ENCODE data around the gene UAP1L1.

The UAP1L1 gene

GRCh38 chr9:137088121-137088520 is 10.8 kb downstream of the UAP1L1 start:
- TF ChIP-seq CTCF (conservative IDR thresholded peaks at IDR 0.05; ENCODE audit: low read depth, low read length): no peak
- Histone ChIP-seq H4K20me1 (ENCODE audit: insufficient read depth) (no peaks in the 10 kb centered on the region), H3K9ac (no peak overlapping the region), H3K4me3 (IDR thresholded peaks at IDR 0.05; ENCODE audit: insufficient read depth, low read depth, low read length) (no peak overlapping the region), H3K27me3 (ENCODE audit: insufficient read depth, low read depth) (no peaks in the 10 kb centered on the region), H3K36me3 (ENCODE audit: insufficient read depth) (no peaks in the 10 kb centered on the region), H3K79me2 (ENCODE audit: insufficient read depth, low read depth) (no peaks in the 10 kb centered on the region), H3K4me1 (ENCODE audit: low read depth, poor library complexity, severe bottlenecking) (peaks cover 17% of the 10 kb centered on the region), H2AFZ (ENCODE audit: low read depth) (no peak overlapping the region), H3K27ac (no peak overlapping the region), H3K4me2 (peak overlapping the region; percentile 97; the same call in 1 of the 2 replicates)

DNA sequence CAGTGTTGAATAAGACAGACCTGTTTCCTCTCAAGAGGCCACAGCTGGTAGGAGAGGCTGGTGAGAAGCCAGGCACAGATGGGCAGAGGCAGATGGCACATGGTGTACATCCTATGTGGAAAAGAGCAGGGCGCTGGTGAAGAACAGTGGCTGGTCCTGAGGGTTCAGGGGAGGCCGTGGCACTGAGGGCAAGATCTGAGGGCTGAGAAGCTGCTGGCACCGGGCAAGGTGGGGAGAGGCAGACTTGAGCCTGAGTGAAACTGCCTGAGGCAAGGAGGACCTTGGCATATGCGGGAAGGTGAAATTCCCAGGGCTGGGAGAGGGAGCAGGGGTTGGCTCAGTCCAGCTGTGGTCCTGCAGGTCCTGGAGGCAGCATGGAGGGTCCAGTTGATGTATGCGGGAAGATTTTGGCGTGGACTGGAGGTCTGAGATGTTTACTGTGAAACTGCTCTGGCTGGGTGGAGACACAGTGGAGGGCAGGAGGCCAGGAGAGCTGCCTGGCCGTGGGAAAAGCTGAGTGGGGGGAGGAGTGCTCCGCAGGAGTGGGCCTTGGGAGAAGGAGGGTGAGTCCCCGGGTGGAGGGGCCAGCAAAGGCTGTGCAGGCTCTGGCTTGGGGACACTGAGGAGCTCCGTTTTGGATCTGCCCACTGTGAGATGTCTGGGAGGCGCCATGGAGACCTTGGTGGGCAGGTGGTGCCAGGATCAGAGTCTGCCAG is 12.1 kb downstream of the UAP1L1 start:
- Histone ChIP-seq H3K9ac (no peak overlapping the region), H2AFZ (ENCODE audit: low read depth) (no peak overlapping the region)

GRCh38 chr9:137095664-137096517 is 18.6 kb downstream of the UAP1L1 start:
- Histone ChIP-seq H3K4me2 (peak overlapping the region; percentile 71), H3K4me3 (IDR thresholded peaks at IDR 0.05; ENCODE audit: insufficient read depth, low read depth, low read length) (no peak overlapping the region), H3K36me3 (ENCODE audit: insufficient read depth) (no peaks in the 10 kb centered on the region), H3K4me1 (ENCODE audit: low read depth, poor library complexity, severe bottlenecking) (peaks cover 15% of the 10 kb centered on the region), H3K79me2 (ENCODE audit: insufficient read depth, low read depth) (no peaks in the 10 kb centered on the region), H3K27me3 (ENCODE audit: insufficient read depth, low read depth) (no peaks in the 10 kb centered on the region), H3K27ac (peak overlapping the region; percentile 55; the same call in 1 of the 2 replicates), H4K20me1 (ENCODE audit: insufficient read depth) (no peaks in the 10 kb centered on the region), H2AFZ (ENCODE audit: low read depth) (peak overlapping the region; percentile 59), H3K9ac (peak overlapping the region; percentile 41; the same call in 1 of the 2 replicates)
- 0 out of 2 replicates have a peak, but pooled peaks have one; percentile 39 for TF ChIP-seq CTCF (conservative IDR thresholded peaks at IDR 0.05; ENCODE audit: low read depth, low read length)

More for the DNA sequence above, 12.1 kb downstream of the UAP1L1 start:
- no peaks in the 10 kb centered on the region for H3K27me3 ChIP-seq (ENCODE audit: insufficient read depth, low read depth)
- H3K4me1 ChIP-seq (ENCODE audit: low read depth, poor library complexity, severe bottlenecking): peaks cover 17% of the 10 kb centered on the region
- no peaks in the 10 kb centered on the region for H3K79me2 ChIP-seq (ENCODE audit: insufficient read depth, low read depth)
- H3K27ac ChIP-seq: no peak overlapping the region
- no peaks in the 10 kb centered on the region for H4K20me1 ChIP-seq (ENCODE audit: insufficient read depth)
- H3K4me2 ChIP-seq: no peak overlapping the region
- H3K36me3 ChIP-seq (ENCODE audit: insufficient read depth): no peaks in the 10 kb centered on the region
- no peak overlapping the region for H3K4me3 ChIP-seq (IDR thresholded peaks at IDR 0.05; ENCODE audit: insufficient read depth, low read depth, low read length)
- TF ChIP-seq CTCF (conservative IDR thresholded peaks at IDR 0.05; ENCODE audit: low read depth, low read length): no peak

- H3K9ac ChIP-seq: no peak overlapping the region
- H3K4me2 ChIP-seq: no peak overlapping the region
- H3K36me3 ChIP-seq (ENCODE audit: insufficient read depth): no peaks in the 10 kb centered on the region
Observed at GRCh38 chr9:137096785-137097546, 19.6 kb downstream of the UAP1L1 start.

More at GRCh38 chr9:137096785-137097546, 19.6 kb downstream of the UAP1L1 start:
- Histone ChIP-seq H3K4me3 (IDR thresholded peaks at IDR 0.05; ENCODE audit: insufficient read depth, low read depth, low read length) (no peak overlapping the region), H3K27me3 (ENCODE audit: insufficient read depth, low read depth) (no peaks in the 10 kb centered on the region), H2AFZ (ENCODE audit: low read depth) (no peak overlapping the region), H4K20me1 (ENCODE audit: insufficient read depth) (no peaks in the 10 kb centered on the region), H3K27ac (no peak overlapping the region), H3K4me1 (ENCODE audit: low read depth, poor library complexity, severe bottlenecking) (peaks cover 15% of the 10 kb centered on the region), H3K79me2 (ENCODE audit: insufficient read depth, low read depth) (no peaks in the 10 kb centered on the region)
- TF ChIP-seq CTCF (conservative IDR thresholded peaks at IDR 0.05; ENCODE audit: low read depth, low read length): no peak

Data from KMS-11 (cell line).